H1 (cell line): ENCODE measurements around the gene COL4A4. TPM values are rescaled to one million over a fixed set of nuclear protein-coding genes. Genes with fewer than 3 reads are reported as not detected.

Experiments used
- CTCF ChIA-PET: fragments of 300-600 bp; sonication (Branson Sonifier 250); formaldehyde crosslinking; loops from one replicate; lab custom pipeline; 2021; ENCODE audit not compliant: partially characterized antibody; lab: Charles Lee
- POLR2A ChIA-PET: fragments of 300-600 bp; sonication (Branson Sonifier 250); formaldehyde crosslinking; loops from one replicate; lab custom pipeline; 2021; ENCODE audit warnings: inconsistent platforms; ENCODE audit not compliant: partially characterized antibody; lab: Charles Lee
- DNase-seq, 2 experiments: peaks; one replicate each; pipeline versions ENCODE4 v3.0.0 to v3.0.0-alpha.2; 2010 to 2022; ENCODE audit warnings: low spot score in 2 of 2, low read depth in 1 of 2, mixed read lengths in 1 of 2
- FAIRE-seq: peaks from 2 replicates; lab custom pipeline; 2011; peaks lifted over from hg19 to GRCh38; lab: Jason Lieb, UNC
- H2AFZ ChIP-seq: 2 replicates; pipeline ENCODE4 v1.8.1; 2012; ENCODE audit warnings: low read length, inconsistent platforms
- H2AK5ac ChIP-seq: 2 replicates; pipeline ENCODE4 v1.6.1; 2013; ENCODE audit warnings: low read depth, low read length
- H2BK120ac ChIP-seq: replicated peaks from 2 replicates; pipeline ENCODE3; 2013; ENCODE audit warnings: low read depth, low read length, inconsistent platforms
- H2BK12ac ChIP-seq: 2 replicates; pipeline ENCODE4 v1.6.1; 2013; ENCODE audit warnings: low read depth, low read length
- H2BK15ac ChIP-seq: 2 replicates; pipeline ENCODE4 v1.6.1; 2013; ENCODE audit warnings: low read length
- H2BK20ac ChIP-seq: 2 replicates; pipeline ENCODE4 v1.6.1; 2013; ENCODE audit warnings: low read length
- H2BK5ac ChIP-seq: 2 replicates; pipeline ENCODE4 v1.6.1; 2013; ENCODE audit warnings: low read depth, low read length
- H3K14ac ChIP-seq: 2 replicates; pipeline ENCODE4 v1.6.1; 2013; ENCODE audit warnings: inconsistent platforms; ENCODE audit not compliant: insufficient read length
- H3K18ac ChIP-seq: 2 replicates; pipeline ENCODE4 v1.6.1; 2013; ENCODE audit warnings: low read length; ENCODE audit errors: extremely low read depth
- H3K23ac ChIP-seq: 2 replicates; pipeline ENCODE4 v1.6.1; 2013; ENCODE audit warnings: inconsistent platforms; ENCODE audit not compliant: insufficient read length
- H3K23me2 ChIP-seq: 2 replicates; pipeline ENCODE4 v1.6.1; 2013; ENCODE audit warnings: low read depth, low read length
- H3K27ac ChIP-seq: 2 replicates; pipeline ENCODE4 v1.6.1; 2011; ENCODE audit warnings: low read depth, low read length, inconsistent platforms
- H3K27me3 ChIP-seq, 4 experiments: replicated peaks in 1 of 4; 1 replicate in 1 of 4; 2 replicates in 3 of 4; pipeline versions ENCODE4 v1.6.1 to v1.8.1; 2011 to 2013; ENCODE audit warnings: low read length in 3 of 4, mild to moderate bottlenecking in 3 of 4, inconsistent platforms in 2 of 4, mixed read lengths in 2 of 4, moderate library complexity in 1 of 4; ENCODE audit not compliant: control insufficient read depth in 3 of 4, insufficient read depth in 3 of 4; ENCODE audit errors: extremely low read depth in 1 of 4
- H3K36me3 ChIP-seq, 4 experiments: 2 replicates each; pipeline versions ENCODE4 v1.6.1 to v1.8.1; 2011 to 2013; ENCODE audit warnings: mild to moderate bottlenecking in 4 of 4, low read length in 3 of 4, moderate library complexity in 2 of 4, control low read depth in 1 of 4, inconsistent platforms in 1 of 4; ENCODE audit not compliant: insufficient read depth in 4 of 4, control insufficient read depth in 2 of 4
- H3K4ac ChIP-seq: replicated peaks from 2 replicates; pipeline ENCODE3; 2013; ENCODE audit warnings: low read length, low read depth, mixed read lengths, inconsistent platforms; ENCODE audit not compliant: insufficient read length
- H3K4me1 ChIP-seq, 4 experiments: replicated peaks in 1 of 4; 1 replicate in 1 of 4; 2 replicates in 3 of 4; pipeline versions ENCODE4 v1.6.1 to v1.8.1; 2011 to 2013; ENCODE audit warnings: low read length in 3 of 4, inconsistent platforms in 2 of 4, mixed read lengths in 1 of 4; ENCODE audit not compliant: insufficient read depth in 4 of 4, control insufficient read depth in 3 of 4
- H3K4me2 ChIP-seq, 2 experiments: 2 replicates each; pipeline versions ENCODE4 v1.6.1 to v1.8.1; 2011 to 2013; ENCODE audit warnings: low read depth in 2 of 2, low read length in 2 of 2, control low read depth in 1 of 2, inconsistent platforms in 1 of 2, mild to moderate bottlenecking in 1 of 2; ENCODE audit not compliant: insufficient read depth in 1 of 2
- H3K4me3 ChIP-seq, 4 experiments: fragments of 200-600, 300-600 bp in 1 of 4; sonication (generic), shearing (Covaris generic), sonication (Bioruptor Twin) in 1 of 4; 2 replicates each; pipeline versions ENCODE4 v1.5.1 to v1.8.1; 2011 to 2016; ENCODE audit warnings: low read length in 4 of 4, low read depth in 3 of 4, control low read depth in 2 of 4, inconsistent platforms in 2 of 4, mild to moderate bottlenecking in 2 of 4, mixed read lengths in 1 of 4, moderate library complexity in 1 of 4; ENCODE audit not compliant: insufficient read depth in 2 of 4; ENCODE audit errors: extremely low read depth in 1 of 4
- H3K56ac ChIP-seq: replicated peaks from 2 replicates; pipeline ENCODE3; 2013; ENCODE audit warnings: low read depth, mild to moderate bottlenecking, mixed read lengths, low read length, inconsistent platforms; ENCODE audit not compliant: insufficient read length
- H3K79me1 ChIP-seq: 2 replicates; pipeline ENCODE4 v1.6.1; 2013; ENCODE audit warnings: low read depth, low read length, control low read depth
- H3K79me2 ChIP-seq, 2 experiments: 2 replicates each; pipeline versions ENCODE4 v1.6.1 to v1.8.1; 2012 to 2013; ENCODE audit warnings: low read length in 2 of 2, mild to moderate bottlenecking in 2 of 2, inconsistent platforms in 1 of 2; ENCODE audit not compliant: insufficient read depth in 2 of 2, control insufficient read depth in 1 of 2
- H3K9ac ChIP-seq, 4 experiments: replicated peaks in 1 of 4; 1 replicate in 1 of 4; 2 replicates in 3 of 4; pipeline versions ENCODE4 v1.6.1 to v1.8.1; 2011 to 2013; ENCODE audit warnings: low read depth in 3 of 4, low read length in 3 of 4, control low read depth in 2 of 4, mild to moderate bottlenecking in 2 of 4, moderate library complexity in 2 of 4, inconsistent platforms in 1 of 4; ENCODE audit errors: extremely low read depth in 1 of 4
- H3K9me3 ChIP-seq, 2 experiments: 2 replicates each; pipeline versions ENCODE4 v1.6.1 to v1.8.1; 2012 to 2013; ENCODE audit warnings: mild to moderate bottlenecking in 2 of 2, moderate library complexity in 2 of 2, control low read depth in 1 of 2, inconsistent platforms in 1 of 2, low read depth in 1 of 2, low read length in 1 of 2, mixed read lengths in 1 of 2; ENCODE audit not compliant: insufficient read depth in 2 of 2
- H4K20me1 ChIP-seq, 2 experiments: replicated peaks in 1 of 2; 2 replicates each; pipeline versions ENCODE3 to v1.8.1; 2011 to 2013; ENCODE audit warnings: inconsistent platforms in 2 of 2, low read length in 2 of 2, mild to moderate bottlenecking in 1 of 2; ENCODE audit not compliant: insufficient read depth in 2 of 2, control insufficient read depth in 1 of 2
- H4K5ac ChIP-seq: 2 replicates; pipeline ENCODE4 v1.6.1; 2013; ENCODE audit warnings: low read length, low read depth, mixed read lengths, inconsistent platforms; ENCODE audit not compliant: insufficient read length
- H4K8ac ChIP-seq: 2 replicates; pipeline ENCODE4 v1.8.0; 2013; ENCODE audit warnings: mild to moderate bottlenecking, moderate library complexity, low read length, inconsistent platforms; ENCODE audit not compliant: insufficient read depth; ENCODE audit errors: extremely low read depth
- H4K91ac ChIP-seq: replicated peaks from 2 replicates; pipeline ENCODE3; 2013; ENCODE audit warnings: low read length, mixed read lengths, inconsistent platforms; ENCODE audit not compliant: insufficient read length
- KDM4A ChIP-seq: IDR thresholded peaks from one replicate; pipeline ENCODE4 v1.7.1; 2012; ENCODE audit warnings: low read depth, mild to moderate bottlenecking, moderate library complexity, low read length, inconsistent platforms; ENCODE audit not compliant: severe bottlenecking
- POLR2AphosphoS5 ChIP-seq: IDR thresholded peaks from 2 replicates; pipeline ENCODE4 v1.6.1; 2011; ENCODE audit warnings: low read depth, low read length
- RNF2 ChIP-seq: fragments of 200-900, 300-1000 bp; sonication (generic); IDR thresholded peaks from 2 replicates; pipeline ENCODE4 v1.7.1; 2016; ENCODE audit warnings: borderline replicate concordance, low read depth, mild to moderate bottlenecking, antibody characterized with exemption, low read length; ENCODE audit not compliant: poor library complexity, severe bottlenecking; ENCODE audit errors: missing control alignments
- WGBS, 2 experiments: shearing (Covaris generic) in 1 of 2; methylation state at CpG; one replicate each; pipeline versions ENCODE4 v1.1.6 to v1.1.7; 2013 to 2015; ENCODE audit warnings: low lambda C conversion rate in 2 of 2, mixed read lengths in 2 of 2, inconsistent platforms in 1 of 2, low coverage in 1 of 2, missing lambda C conversion rate in 1 of 2; ENCODE audit not compliant: insufficient replicate concordance in 2 of 2, insufficient coverage in 1 of 2, insufficient read length in 1 of 2; ENCODE audit errors: extremely low coverage in 1 of 2, missing lambda C conversion rate in 1 of 2; 5-methylcytosine and 5-hydroxymethylcytosine counted together
- polyA plus RNA-seq, 7 experiments: library from polyadenylated mRNA; depleted of rRNA in 3 of 7; stranded (reverse) in 5 of 7; unstranded in 2 of 7; fragments of >200 nt in 5 of 7; fragments of 200-250 nt in 2 of 7; gene quantifications; 1 replicate in 5 of 7; 2 replicates in 1 of 7; 4 replicates in 1 of 7; pipeline versions ENCODE4 v1.2.1 to v1.2.3, GENCODE V29; 2011 to 2013; ENCODE audit warnings: missing spikeins in 2 of 7, mixed read lengths in 2 of 7
- total RNA-seq: library from RNA; stranded (reverse); fragmentation: NEBNext Ultra II Directional; extraction: Animal tissue kit (Norgen Biotek cat#: 25700); gene quantifications from 2 replicates; pipeline ENCODE4 v1.2.1, GENCODE V29; 2021

Gene COL4A4
- total and polyA plus RNA-seq, 2 of the 8 experiments (the other 6 are each of a cell fraction or from before 2014, with no cell fraction given), result 0.33 to 1.7 TPM

- ChIA-PET CTCF (interaction anchor here (0.6 to 5.5 kb wide), 24 partner anchors 9 to 1336 kb away, joined by 3 to 33 read pairs (median 3); partner anchors contain the start of gene RHBDD1), POLR2A (interaction anchor here (0.6 kb wide), 1 partner anchor 755 kb away, joined by 3 read pairs; no protein-coding TSS in a partner anchor)
- Histone ChIP-seq H4K20me1 (peaks cover 0 to 2% of the 10 kb centered on the region in 2 experiments), H4K8ac (no peak overlapping the region), H2AK5ac (no peak overlapping the region), H2BK12ac (no peak overlapping the region), H4K5ac (no peak overlapping the region), H3K27me3 (no peaks in the 10 kb centered on the region), H3K36me3 (no peaks in the 10 kb centered on the region; a peak in 1 of 8 replicates), H3K27ac (no peak overlapping the region), H3K4me1 (peaks cover 0 to 9% (median 0%) of the 10 kb centered on the region in 4 experiments; a peak in 1 of 7 replicates), H3K56ac (no peak overlapping the region), H3K9me3 (no peaks in the 10 kb centered on the region), H2AFZ (no peak overlapping the region), H3K23ac (no peak overlapping the region), H3K23me2 (no peaks in the 10 kb centered on the region), H3K4ac (no peak overlapping the region), H3K4me2 (no peak overlapping the region), H3K14ac (no peak overlapping the region), H2BK120ac (no peak overlapping the region), H3K79me1 (no peaks in the 10 kb centered on the region), H2BK15ac (no peak overlapping the region), H2BK5ac (peak overlapping the region; percentile 27; the same call in 1 of the 2 replicates), H3K4me3 (no peak overlapping the region), H4K91ac (no peak overlapping the region), H3K9ac (no peak overlapping the region), H3K18ac (no peak overlapping the region), H3K79me2 (no peaks in the 10 kb centered on the region; a peak in 1 of 4 replicates), H2BK20ac (no peak overlapping the region)
- peak; percentile 32 for FAIRE-seq
- DNase-seq, result no peak
- 80% methylated on average over 7 of the region's 8 CpGs; no CpG with 5 or more reads in 1 of the 2 experiments for WGBS, 2 experiments
- TF ChIP-seq KDM4A (no peak), RNF2 (no peak), POLR2AphosphoS5 (no peak)
Measured at GRCh38 chr2:226984750-226985582, 179.0 kb downstream of the COL4A4 start.
